HG03432 (cell line): ENCODE data around the gene KBTBD12.
"Not testable (repeated sequence)": the region's sequence is repeated elsewhere in the genome, so short reads cannot be mapped to it uniquely, and the experiment has no call there.

Experiments used
- ATAC-seq: cut with Tn5 transposase; IDR thresholded peaks from one replicate; pipeline ENCODE4 v1.9.1; 2021; ENCODE audit warnings: mild to moderate bottlenecking, moderate library complexity; ENCODE audit not compliant: unreplicated experiment

The KBTBD12 gene

GRCh38 chr3:127903611-127904375 is 11.2 kb upstream of the KBTBD12 start:
- no peak for ATAC-seq

GRCh38 chr3:127905556-127905955 is 9.5 kb upstream of the KBTBD12 start:
- no peak for ATAC-seq

- not testable (repeated sequence) for ATAC-seq
Observed at GRCh38 chr3:127906653-127907052, 8.4 kb upstream of the KBTBD12 start.

- ATAC-seq, result no peak
Observed at GRCh38 chr3:127908202-127908601, 6.8 kb upstream of the KBTBD12 start.

- no peak for ATAC-seq
Observed at GRCh38 chr3:127908951-127909350, 6.1 kb upstream of the KBTBD12 start.

DNA sequence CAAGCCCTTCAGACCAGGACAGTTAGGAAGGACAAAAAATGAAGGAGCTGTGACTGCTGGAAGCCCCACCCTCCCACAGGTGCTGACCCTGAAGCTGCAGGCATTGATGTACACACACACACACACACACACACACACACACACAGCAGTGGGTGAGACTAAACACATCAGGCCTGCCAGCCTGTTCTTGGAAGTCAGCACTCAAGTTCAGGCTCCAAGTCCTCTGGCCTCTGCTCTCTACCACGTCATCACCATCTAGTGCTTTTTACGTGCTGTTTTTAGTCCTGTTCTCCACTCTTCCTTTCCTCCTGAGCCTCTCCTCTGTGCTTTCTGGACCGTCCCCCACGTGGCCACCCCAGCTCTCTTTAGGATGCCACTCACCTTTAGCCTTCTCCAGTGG is 5.4 kb upstream of the KBTBD12 start:
- no peak for ATAC-seq

DNA sequence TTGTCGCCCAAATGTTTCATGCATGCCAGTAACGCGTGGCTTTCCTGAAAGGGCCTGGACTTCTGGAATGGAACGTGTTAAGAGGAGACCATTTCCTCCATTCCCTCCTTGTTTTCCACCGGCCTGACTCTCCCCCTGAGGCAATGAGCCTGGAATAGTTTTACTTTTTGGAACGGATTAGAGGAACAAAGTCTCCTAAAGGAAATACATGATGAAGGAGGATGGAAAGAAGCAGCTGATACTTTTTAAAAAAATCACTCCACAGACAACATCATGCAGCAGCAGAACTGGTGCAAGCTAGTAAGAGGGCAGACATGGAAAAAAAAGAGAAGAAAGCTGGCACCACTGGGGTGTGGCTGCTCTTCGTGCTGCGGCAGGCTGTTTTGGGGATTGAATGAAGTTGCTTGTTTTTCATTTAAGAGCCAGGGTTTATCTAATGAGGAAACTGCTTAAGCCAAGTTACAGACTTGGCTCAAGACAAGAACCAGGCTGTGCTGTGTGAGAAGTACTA is 3.6 kb upstream of the KBTBD12 start:
- ATAC-seq, result no peak

DNA sequence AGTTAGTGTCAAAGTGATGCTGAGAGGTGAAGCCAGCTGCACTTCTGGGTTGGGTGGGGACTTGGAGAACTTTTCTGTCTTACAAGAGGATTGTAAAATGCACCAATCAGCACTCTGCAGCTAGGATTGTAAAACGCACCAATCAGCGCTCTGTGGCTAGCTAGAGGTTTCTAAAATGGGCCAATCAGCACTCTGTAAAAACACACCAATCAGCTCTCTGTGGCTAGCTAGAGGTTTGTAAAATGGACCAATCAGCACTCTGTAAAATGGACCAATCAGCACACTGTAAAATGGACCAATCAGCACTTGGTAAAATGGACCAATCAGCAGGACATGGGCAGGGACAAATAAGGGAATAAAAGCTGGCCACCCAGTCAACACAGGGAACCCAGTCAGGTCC is 1.2 kb upstream of the KBTBD12 start:
- ATAC-seq, result not testable (repeated sequence)

DNA sequence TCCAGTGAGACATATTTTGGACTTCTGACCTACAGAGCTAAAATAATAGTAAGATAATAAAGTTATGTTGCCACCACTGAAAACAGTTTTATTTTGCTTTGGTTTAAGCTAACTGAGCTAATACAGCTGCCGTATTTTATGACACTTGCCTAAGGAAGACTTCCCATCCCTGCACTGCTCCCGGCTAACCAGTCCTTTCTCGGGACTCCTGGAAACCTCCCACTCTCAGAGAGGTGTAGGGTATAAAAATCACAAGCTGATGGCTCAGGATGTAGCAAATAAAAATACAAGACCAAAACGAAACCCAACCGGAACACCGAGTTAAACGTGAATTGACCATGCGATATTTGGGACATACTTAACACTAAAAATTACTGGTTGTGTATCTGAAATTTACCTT is 448 bp upstream of the KBTBD12 start:
- ATAC-seq, result no peak

- ATAC-seq, result no peak
Observed at GRCh38 chr3:127915937-127916493, 983 bp downstream of the KBTBD12 start.

DNA sequence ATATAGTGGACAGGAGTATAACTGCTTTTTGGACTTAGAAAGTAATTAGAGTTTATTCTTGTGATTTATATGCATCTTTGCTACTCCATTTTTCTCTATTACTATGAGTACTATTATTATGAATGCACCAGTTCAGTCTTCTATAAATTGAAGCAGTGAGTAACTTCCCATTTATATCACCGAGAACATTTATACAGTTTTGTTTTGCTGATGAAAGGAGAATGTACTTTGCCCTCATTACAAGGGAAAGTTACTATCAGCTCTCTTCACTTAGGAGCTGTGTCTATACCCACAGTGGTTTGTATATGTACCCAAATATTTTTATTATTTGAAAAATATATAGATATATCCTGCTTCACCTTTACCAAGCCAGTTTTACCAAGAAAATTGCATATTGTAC is 5.7 kb downstream of the KBTBD12 start:
- ATAC-seq, result no peak

GRCh38 chr3:127923611-127924010 is 8.6 kb downstream of the KBTBD12 start:
- ATAC-seq, result no peak

DNA sequence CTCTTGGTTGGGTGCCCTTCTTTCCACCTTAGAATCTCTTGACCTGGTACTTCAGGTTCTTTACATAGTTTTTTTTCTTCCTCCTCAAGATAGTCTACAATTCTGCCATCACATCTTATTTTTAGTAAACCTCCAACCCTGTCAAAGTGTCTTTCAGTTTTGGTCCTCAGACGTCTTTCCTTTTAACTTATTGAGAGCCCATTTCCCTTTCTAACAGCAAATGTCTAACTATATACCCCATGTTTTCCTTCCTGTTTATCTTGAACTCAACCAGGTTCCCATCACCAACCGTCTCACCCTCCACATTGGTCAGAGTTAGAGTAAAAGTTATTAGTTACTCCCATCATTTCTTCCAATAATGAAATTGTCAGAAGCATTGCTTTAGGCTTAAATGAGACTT is 10.4 kb downstream of the KBTBD12 start:
- no peak for ATAC-seq

DNA sequence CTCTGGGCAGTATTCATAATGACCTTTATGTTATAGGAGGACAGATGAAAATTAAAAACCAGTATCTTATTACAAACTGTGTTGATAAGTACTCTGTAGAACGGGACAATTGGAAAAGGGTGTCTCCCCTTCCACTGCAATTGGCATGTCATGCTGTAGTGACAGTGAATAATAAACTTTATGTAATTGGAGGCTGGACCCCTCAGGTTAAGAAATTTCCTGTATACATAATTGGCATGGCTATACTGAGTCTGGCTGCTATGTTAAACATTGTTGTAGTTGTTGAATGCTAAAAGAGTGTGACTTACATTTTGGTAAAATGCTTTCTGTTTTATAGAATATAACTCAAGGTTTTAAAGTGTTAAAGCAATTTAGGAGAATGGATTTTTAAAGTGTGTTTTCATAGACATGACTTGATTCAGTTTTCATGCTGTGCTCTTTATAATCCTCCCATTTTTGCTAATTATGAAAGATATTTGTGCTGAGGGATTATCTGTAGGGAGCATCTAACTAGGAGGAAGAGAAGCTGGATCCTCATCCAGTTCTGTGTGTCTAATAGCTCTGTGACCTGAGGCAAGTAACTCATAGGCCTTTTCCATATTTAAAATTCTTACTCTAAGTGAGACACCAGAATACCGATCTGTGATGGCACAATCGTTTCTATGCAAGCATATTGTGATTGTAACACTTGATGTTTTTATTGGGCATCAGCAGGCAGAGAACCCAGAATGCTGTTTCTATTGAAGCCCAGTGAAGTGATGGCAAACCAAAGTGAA is 13.0 kb downstream of the KBTBD12 start:
- no peak for ATAC-seq

DNA sequence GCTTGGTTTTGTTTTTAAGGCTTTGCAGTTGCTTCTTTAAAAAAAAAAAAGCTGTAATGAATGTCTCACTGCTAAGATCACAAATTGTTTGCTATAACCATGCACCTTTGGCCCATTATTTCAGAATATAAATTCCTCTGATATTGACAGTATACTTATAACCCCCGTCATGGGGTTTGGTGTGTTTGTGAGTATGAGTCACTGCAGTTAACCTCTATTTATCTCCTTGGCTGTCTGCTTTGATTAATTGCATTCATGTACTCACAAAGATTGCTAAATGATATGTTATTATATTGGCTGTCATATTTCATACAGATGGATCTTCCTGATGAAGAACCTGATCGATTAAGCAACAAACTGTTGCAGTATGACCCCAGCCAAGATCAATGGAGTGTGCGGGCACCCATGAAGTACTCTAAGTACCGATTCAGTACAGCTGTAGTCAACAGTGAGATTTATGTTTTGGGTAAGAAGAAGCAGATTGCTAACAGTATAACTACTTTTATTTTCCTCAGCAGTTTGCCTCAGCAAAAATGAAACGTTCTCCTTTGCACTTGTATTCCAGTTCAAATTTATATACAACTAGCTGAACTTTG is 14.9 kb downstream of the KBTBD12 start:
- no peak for ATAC-seq

DNA sequence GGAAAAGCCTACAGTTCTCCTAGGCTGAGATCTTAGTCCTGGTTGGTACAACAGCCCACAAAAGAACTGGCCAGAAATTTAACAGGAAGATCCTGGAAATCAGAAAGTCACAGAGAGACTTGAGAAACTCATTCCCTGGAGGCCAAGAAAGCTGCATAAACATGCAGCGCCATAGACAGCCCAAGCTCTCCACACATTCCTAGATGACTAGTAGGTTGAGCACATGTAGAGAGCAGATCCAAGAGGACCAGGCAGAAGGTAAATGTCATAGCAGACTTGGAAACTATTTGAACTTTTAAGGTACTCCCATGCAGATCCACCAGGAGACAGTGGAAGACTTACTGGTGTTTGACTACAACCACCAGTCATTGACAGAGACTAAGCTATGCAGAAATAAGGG is 18.4 kb downstream of the KBTBD12 start:
- ATAC-seq, result no peak

DNA sequence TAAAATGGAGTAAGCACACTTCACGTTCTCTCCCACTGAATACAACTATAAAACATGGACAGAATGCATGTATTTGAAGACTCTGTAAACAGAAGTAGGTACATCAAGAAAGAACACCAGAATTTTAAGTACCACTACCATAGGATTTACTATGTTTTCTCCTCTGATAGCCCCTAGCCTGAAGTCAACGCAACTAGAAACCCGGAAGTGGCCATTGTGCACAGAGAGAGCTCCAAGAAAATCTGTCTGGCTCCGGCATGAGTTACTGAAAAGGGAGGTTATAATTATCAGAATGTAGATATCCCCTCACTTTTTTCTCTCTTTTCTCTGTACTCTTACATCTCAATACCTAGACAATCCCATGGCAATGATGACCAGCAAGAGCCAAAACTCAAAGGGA is 23.8 kb downstream of the KBTBD12 start:
- ATAC-seq, result no peak

DNA sequence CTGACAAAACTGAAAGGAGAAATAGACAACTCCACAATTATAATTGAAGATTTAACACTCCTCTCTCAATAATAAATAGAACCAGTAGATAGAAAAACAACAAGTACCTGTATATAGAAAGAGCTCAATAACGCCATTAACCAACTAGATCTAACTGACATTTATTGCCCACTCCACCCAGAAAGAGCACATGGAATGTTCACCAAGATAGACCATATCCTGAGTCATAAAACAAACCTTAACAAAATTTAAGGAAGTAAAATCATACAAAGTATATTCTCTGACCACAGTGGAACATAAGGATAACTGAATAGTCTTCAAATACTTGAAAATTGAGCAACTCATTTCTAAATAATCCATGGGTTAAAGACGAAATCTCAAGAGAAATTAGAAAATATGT is 25.1 kb downstream of the KBTBD12 start:
- ATAC-seq, result no peak

DNA sequence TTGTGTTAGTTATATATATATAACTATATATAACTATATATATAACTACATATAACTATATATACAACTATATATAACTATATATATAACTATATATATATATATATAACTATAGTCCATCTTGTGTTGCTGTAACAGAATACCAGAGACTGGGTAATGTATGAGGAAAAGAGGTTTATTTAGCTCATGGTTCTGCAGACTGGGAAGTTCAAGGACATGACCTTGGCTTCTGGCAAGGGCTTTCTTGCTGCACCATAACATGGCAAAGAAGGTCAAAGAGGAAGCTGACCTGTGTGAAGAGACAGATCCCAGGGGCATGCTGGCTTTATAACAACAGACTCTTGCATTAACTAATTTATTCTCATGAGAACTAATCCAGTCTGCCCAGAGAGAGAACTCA is 27.6 kb downstream of the KBTBD12 start:
- no peak for ATAC-seq

GRCh38 chr3:127948211-127948610 is 33.2 kb downstream of the KBTBD12 start:
- no peak for ATAC-seq

GRCh38 chr3:127949446-127950055 is 34.5 kb downstream of the KBTBD12 start:
- no peak for ATAC-seq
